ENCODE measurements around the gene RAD51B.

DNA sequence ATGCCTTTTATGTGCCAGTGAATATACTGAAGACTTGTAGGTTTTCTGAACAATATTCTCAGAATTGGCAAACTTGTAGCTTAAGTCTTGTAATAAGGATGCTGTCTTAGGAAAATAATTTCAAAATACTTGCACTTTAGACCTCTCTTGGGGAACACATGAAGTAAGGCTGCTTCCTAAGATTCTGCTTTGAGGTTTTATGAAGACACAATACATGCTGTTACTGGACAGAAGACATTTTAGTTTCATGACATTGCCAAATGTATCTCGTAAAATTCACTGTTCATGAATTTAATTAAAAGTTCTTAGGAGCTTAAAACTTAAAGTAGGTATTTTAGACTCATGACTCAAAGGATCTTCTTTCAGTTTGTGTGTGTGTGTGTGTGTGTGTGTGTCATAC is 80.7 kb downstream of the RAD51B start:
- no peak for TF ChIP-seq EP300 (IDR thresholded peaks at IDR 0.05)
- TF ChIP-seq, protein P1, sequence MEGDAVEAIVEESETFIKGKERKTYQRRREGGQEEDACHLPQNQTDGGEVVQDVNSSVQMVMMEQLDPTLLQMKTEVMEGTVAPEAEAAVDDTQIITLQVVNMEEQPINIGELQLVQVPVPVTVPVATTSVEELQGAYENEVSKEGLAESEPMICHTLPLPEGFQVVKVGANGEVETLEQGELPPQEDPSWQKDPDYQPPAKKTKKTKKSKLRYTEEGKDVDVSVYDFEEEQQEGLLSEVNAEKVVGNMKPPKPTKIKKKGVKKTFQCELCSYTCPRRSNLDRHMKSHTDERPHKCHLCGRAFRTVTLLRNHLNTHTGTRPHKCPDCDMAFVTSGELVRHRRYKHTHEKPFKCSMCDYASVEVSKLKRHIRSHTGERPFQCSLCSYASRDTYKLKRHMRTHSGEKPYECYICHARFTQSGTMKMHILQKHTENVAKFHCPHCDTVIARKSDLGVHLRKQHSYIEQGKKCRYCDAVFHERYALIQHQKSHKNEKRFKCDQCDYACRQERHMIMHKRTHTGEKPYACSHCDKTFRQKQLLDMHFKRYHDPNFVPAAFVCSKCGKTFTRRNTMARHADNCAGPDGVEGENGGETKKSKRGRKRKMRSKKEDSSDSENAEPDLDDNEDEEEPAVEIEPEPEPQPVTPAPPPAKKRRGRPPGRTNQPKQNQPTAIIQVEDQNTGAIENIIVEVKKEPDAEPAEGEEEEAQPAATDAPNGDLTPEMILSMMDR (IDR thresholded peaks at IDR 0.05), result no peak
- TF ChIP-seq POLR2A (IDR thresholded peaks at IDR 0.05), result no peak
- TF ChIP-seq POLR2AphosphoS5 (IDR thresholded peaks at IDR 0.05), result no peak
